ENCODE measurements around the gene STK17A.

DNA sequence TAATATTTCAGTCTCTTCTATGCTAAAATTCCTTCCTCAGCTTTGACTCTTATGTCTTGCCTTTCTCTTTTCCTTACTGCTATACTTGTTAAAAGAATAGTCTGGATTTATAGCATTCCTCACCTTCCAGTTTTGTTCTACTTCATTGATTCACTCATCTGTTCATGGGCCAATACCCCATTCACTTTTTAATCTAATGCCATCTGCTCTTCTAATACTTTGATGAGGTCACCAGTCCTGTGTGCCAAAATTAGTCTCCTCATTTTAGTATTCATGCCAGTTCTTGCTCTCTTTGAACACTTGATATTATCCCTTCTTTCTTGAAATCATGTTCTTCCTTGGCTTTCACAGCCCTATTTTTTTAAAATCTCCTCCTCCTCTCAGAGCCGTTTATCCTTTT lies 19.3 kb downstream of the STK17A start:
- TF ChIP-seq, protein P1, sequence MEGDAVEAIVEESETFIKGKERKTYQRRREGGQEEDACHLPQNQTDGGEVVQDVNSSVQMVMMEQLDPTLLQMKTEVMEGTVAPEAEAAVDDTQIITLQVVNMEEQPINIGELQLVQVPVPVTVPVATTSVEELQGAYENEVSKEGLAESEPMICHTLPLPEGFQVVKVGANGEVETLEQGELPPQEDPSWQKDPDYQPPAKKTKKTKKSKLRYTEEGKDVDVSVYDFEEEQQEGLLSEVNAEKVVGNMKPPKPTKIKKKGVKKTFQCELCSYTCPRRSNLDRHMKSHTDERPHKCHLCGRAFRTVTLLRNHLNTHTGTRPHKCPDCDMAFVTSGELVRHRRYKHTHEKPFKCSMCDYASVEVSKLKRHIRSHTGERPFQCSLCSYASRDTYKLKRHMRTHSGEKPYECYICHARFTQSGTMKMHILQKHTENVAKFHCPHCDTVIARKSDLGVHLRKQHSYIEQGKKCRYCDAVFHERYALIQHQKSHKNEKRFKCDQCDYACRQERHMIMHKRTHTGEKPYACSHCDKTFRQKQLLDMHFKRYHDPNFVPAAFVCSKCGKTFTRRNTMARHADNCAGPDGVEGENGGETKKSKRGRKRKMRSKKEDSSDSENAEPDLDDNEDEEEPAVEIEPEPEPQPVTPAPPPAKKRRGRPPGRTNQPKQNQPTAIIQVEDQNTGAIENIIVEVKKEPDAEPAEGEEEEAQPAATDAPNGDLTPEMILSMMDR (IDR thresholded peaks at IDR 0.05) = no peak
- TF ChIP-seq TCF7L2 (IDR thresholded peaks at IDR 0.05; ENCODE audit: low read depth, low read length) = no peak
- no peak for TF ChIP-seq POLR2AphosphoS5 (IDR thresholded peaks at IDR 0.05; ENCODE audit: low read depth, low read length)
